ENCODE results near the gene OTOP2.
A peak's percentile ranks its signal among the peaks of the same experiment; 100 is the strongest.

The OTOP2 gene

DNA sequence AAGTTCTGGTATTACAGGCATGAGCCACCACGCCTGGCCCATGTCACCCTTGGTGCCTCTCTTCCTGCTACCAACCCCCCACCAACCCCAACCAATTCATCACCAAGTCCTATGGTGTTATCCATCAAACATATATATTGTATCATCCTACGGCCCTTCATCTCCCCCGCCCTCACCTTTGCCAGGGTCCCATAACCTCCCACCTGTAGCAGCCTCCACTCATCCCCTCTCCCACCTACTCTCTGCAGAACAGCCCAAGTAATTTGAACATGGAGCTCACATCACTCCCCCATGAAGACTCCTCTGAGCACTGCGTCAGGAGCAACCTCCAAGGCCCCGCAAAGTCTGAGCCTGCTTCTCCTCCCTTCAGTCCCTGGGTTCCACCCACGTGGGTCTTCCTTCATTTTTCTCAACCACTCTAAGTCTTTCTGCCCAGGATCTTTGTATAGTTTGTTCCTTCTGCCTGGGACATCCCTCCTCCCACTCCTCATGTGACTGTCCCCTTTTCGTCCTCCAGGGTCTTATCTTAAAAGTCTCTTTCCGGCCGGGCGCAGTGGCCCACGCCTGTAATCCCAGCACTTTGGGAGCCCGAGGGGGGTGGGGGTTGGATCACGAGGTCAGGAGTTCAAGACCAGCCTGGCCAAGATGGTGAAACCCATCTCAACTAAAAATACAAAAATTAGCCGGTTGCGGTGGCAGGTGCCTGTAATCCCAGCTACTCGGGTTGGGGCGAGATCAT is 55.5 kb downstream of the OTOP2 start:
- TF ChIP-seq, protein P1, sequence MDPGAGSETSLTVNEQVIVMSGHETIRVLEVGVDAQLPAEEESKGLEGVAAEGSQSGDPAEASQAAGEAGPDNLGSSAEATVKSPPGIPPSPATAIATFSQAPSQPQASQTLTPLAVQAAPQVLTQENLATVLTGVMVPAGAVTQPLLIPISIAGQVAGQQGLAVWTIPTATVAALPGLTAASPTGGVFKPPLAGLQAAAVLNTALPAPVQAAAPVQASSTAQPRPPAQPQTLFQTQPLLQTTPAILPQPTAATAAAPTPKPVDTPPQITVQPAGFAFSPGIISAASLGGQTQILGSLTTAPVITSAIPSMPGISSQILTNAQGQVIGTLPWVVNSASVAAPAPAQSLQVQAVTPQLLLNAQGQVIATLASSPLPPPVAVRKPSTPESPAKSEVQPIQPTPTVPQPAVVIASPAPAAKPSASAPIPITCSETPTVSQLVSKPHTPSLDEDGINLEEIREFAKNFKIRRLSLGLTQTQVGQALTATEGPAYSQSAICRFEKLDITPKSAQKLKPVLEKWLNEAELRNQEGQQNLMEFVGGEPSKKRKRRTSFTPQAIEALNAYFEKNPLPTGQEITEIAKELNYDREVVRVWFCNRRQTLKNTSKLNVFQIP (CRISPR knock-in tag; IDR thresholded peaks at IDR 0.05; ENCODE audit: borderline replicate concordance, low read depth), result no peak
- TF ChIP-seq TCF4 (CRISPR knock-in tag; IDR thresholded peaks at IDR 0.05; ENCODE audit: borderline replicate concordance), result no peak
- ATAC-seq, result no peak

DNA sequence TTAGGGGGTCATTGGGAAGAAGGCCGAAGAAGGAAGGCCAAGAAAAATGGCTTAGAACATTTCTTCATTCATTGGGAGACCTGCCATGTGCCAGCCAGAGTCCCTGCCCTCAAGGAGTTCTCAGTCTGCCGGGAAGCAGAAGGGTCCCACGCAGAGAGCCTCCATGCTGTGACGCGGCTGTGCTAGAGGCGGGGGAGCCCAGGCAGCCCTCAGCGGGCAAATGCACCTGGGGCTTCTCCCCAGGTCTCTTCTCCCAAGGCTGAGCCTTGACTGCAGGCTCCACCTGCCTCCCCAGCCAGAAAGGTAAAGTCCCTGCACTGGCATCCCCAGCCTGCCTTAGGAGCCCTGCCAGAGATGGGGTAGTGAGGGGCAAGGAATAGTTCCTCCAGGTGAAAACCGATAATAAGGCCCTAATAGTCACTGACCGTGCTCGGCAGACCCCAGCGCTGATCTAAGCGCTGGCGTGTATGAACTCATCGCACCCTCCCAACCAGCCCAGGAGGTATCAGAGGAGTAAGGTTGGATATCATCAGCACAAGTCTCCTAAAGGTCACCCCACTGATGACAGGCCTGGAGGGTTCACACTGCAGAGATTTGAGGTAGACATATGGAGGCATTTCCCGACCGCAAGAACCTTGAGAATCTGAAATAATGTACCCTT is 57.4 kb downstream of the OTOP2 start:
- ATAC-seq, result no peak
- TF ChIP-seq CSDC2 (CRISPR knock-in tag; IDR thresholded peaks at IDR 0.05), result no peak
- 0 out of 2 replicates have a peak, but pooled peaks have one; percentile 31 for TF ChIP-seq ZNF8 (CRISPR knock-in tag; IDR thresholded peaks at IDR 0.05)

DNA sequence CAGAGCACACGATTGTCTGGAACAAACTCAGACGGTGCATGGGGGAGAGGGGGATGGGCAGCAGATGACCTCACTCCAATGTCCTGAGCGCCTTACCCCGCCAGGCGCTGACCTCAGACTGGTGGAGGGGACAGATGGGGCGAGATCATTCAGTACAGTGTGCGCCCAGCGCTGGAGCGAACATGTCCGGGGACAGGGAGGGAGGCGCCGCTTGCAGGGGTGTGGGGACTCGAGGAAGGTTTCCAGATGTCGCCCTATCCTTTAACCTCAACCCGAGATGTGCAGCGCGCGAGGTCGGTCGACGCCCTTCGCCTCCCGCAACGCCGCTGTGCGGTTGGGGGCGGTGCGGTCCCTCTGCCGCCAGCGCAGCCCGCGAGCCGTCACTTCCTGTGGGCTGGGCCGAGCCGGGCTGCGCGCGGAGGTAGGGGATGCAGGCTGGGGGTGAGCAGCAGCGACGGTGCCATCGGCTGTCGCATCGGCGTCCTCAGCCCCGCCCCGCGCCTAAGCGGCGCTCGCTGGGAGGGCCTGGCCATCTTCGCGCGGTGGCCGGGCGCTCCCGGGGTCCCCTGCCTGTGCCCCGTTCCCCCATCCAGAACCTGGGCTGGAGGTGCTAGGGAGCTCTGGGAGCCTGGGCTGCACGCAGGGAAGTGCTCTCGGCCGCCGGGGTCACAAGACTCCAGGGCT is 58.0 kb downstream of the OTOP2 start:
- TF ChIP-seq RARB (CRISPR knock-in tag; IDR thresholded peaks at IDR 0.05), result no peak
- TF ChIP-seq TOX (CRISPR knock-in tag; IDR thresholded peaks at IDR 0.05; ENCODE audit: borderline replicate concordance), result no peak
- TF ChIP-seq ZFP30 (CRISPR knock-in tag; IDR thresholded peaks at IDR 0.05), result no peak
- TF ChIP-seq BACH2 (CRISPR knock-in tag; IDR thresholded peaks at IDR 0.05; ENCODE audit: borderline replicate concordance), result no peak
- no peak for TF ChIP-seq PPARA (CRISPR knock-in tag; IDR thresholded peaks at IDR 0.05; ENCODE audit: borderline replicate concordance)
- no peak; the same call in 1 of the 2 replicates for TF ChIP-seq ZNF8 (CRISPR knock-in tag; IDR thresholded peaks at IDR 0.05)
- TF ChIP-seq, protein P2, sequence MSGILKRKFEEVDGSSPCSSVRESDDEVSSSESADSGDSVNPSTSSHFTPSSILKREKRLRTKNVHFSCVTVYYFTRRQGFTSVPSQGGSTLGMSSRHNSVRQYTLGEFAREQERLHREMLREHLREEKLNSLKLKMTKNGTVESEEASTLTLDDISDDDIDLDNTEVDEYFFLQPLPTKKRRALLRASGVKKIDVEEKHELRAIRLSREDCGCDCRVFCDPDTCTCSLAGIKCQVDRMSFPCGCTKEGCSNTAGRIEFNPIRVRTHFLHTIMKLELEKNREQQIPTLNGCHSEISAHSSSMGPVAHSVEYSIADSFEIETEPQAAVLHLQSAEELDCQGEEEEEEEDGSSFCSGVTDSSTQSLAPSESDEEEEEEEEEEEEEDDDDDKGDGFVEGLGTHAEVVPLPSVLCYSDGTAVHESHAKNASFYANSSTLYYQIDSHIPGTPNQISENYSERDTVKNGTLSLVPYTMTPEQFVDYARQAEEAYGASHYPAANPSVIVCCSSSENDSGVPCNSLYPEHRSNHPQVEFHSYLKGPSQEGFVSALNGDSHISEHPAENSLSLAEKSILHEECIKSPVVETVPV (CRISPR knock-in tag; IDR thresholded peaks at IDR 0.05), result no peak
- no peak for TF ChIP-seq ZNF565 (CRISPR knock-in tag; conservative IDR thresholded peaks at IDR 0.05; ENCODE audit: low read depth)
- no peak for TF ChIP-seq ARNTL (CRISPR knock-in tag; IDR thresholded peaks at IDR 0.05; ENCODE audit: borderline replicate concordance, low read depth)
- no peak for TF ChIP-seq OSR1 (CRISPR knock-in tag; IDR thresholded peaks at IDR 0.05)
- TF ChIP-seq, protein P3, sequence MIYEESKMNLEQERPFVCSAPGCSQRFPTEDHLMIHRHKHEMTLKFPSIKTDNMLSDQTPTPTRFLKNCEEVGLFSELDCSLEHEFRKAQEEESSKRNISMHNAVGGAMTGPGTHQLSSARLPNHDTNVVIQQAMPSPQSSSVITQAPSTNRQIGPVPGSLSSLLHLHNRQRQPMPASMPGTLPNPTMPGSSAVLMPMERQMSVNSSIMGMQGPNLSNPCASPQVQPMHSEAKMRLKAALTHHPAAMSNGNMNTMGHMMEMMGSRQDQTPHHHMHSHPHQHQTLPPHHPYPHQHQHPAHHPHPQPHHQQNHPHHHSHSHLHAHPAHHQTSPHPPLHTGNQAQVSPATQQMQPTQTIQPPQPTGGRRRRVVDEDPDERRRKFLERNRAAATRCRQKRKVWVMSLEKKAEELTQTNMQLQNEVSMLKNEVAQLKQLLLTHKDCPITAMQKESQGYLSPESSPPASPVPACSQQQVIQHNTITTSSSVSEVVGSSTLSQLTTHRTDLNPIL (CRISPR knock-in tag; IDR thresholded peaks at IDR 0.05; ENCODE audit: low read depth), result peak; percentile 80; the same call in 1 of the 2 replicates
- TF ChIP-seq SNAI2 (CRISPR knock-in tag; IDR thresholded peaks at IDR 0.05), result 0 out of 2 replicates have a peak, but pooled peaks have one; percentile 54
- TF ChIP-seq CSDC2 (CRISPR knock-in tag; IDR thresholded peaks at IDR 0.05), result no peak
- TF ChIP-seq GLIS3 (CRISPR knock-in tag; IDR thresholded peaks at IDR 0.05), result no peak
- TF ChIP-seq, protein P4, sequence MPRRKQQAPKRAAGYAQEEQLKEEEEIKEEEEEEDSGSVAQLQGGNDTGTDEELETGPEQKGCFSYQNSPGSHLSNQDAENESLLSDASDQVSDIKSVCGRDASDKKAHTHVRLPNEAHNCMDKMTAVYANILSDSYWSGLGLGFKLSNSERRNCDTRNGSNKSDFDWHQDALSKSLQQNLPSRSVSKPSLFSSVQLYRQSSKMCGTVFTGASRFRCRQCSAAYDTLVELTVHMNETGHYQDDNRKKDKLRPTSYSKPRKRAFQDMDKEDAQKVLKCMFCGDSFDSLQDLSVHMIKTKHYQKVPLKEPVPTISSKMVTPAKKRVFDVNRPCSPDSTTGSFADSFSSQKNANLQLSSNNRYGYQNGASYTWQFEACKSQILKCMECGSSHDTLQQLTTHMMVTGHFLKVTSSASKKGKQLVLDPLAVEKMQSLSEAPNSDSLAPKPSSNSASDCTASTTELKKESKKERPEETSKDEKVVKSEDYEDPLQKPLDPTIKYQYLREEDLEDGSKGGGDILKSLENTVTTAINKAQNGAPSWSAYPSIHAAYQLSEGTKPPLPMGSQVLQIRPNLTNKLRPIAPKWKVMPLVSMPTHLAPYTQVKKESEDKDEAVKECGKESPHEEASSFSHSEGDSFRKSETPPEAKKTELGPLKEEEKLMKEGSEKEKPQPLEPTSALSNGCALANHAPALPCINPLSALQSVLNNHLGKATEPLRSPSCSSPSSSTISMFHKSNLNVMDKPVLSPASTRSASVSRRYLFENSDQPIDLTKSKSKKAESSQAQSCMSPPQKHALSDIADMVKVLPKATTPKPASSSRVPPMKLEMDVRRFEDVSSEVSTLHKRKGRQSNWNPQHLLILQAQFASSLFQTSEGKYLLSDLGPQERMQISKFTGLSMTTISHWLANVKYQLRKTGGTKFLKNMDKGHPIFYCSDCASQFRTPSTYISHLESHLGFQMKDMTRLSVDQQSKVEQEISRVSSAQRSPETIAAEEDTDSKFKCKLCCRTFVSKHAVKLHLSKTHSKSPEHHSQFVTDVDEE (CRISPR knock-in tag; IDR thresholded peaks at IDR 0.05), result no peak
- TF ChIP-seq, protein P5, sequence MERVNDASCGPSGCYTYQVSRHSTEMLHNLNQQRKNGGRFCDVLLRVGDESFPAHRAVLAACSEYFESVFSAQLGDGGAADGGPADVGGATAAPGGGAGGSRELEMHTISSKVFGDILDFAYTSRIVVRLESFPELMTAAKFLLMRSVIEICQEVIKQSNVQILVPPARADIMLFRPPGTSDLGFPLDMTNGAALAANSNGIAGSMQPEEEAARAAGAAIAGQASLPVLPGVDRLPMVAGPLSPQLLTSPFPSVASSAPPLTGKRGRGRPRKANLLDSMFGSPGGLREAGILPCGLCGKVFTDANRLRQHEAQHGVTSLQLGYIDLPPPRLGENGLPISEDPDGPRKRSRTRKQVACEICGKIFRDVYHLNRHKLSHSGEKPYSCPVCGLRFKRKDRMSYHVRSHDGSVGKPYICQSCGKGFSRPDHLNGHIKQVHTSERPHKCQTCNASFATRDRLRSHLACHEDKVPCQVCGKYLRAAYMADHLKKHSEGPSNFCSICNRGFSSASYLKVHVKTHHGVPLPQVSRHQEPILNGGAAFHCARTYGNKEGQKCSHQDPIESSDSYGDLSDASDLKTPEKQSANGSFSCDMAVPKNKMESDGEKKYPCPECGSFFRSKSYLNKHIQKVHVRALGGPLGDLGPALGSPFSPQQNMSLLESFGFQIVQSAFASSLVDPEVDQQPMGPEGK (CRISPR knock-in tag; IDR thresholded peaks at IDR 0.05; ENCODE audit: borderline replicate concordance), result no peak
- TF ChIP-seq ESRRG (CRISPR knock-in tag; IDR thresholded peaks at IDR 0.05), result no peak
- no peak; the same call in 1 of the 2 replicates for TF ChIP-seq ZFP3 (CRISPR knock-in tag; IDR thresholded peaks at IDR 0.05)
- TF ChIP-seq ZC3H10 (CRISPR knock-in tag; IDR thresholded peaks at IDR 0.05), result no peak
- TF ChIP-seq ZNF70 (CRISPR knock-in tag; IDR thresholded peaks at IDR 0.05), result 0 out of 2 replicates have a peak, but pooled peaks have one; percentile 44
- no peak for TF ChIP-seq ISL1 (CRISPR knock-in tag; IDR thresholded peaks at IDR 0.05)
- TF ChIP-seq, protein P1 (CRISPR knock-in tag; IDR thresholded peaks at IDR 0.05; ENCODE audit: borderline replicate concordance, low read depth), result no peak
- TF ChIP-seq TCF4 (CRISPR knock-in tag; IDR thresholded peaks at IDR 0.05; ENCODE audit: borderline replicate concordance), result no peak
- ATAC-seq, result peak; percentile 94
